Upper lobe of left lung (tissue), 4 donors: ENCODE data around the gene CCP110.

Experiments
- EP300 ChIP-seq, 4 donors: sonication (generic); formaldehyde crosslinking; IDR thresholded peaks; one replicate each; pipeline ENCODE4 v1.5.1; 2017; ENCODE audit warnings: antibody characterized with exemption in 4 of 4, control low read depth in 2 of 4
- POLR2AphosphoS5 ChIP-seq, 2 donors: sonication (generic); formaldehyde crosslinking; IDR thresholded peaks; one replicate each; pipeline ENCODE4 v1.5.1; 2017; ENCODE audit warnings: antibody characterized with exemption in 2 of 2
- TF ChIP-seq, protein P1 (sequence below), 6 experiments: fragments of 450-650 bp in 4 of 6; fragments of 200-600 bp in 2 of 6; sonication (generic) in 2 of 6; IDR thresholded peaks; one replicate each; pipeline ENCODE4 v1.5.1; 2016 to 2019; ENCODE audit warnings: antibody characterized with exemption in 6 of 6

DNA sequence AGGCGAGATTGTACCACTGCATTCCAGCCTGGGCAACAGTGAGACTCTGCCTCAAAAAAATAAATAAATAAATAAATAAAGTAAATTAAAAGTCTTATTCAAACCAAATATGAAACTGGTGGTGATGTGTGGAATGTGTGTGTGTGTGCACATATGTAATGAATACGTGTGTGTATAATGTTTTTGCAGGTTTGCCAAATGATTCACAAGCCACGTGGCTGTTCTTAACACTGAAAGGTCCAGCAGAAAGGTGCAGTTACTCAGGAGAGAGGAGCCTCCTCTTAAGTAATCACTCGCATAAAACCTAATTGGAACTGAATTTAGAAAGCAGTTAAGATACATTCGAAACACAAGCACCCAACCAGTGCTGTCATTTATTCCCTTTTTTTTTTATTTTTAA lies 24.7 kb upstream of the CCP110 start:
- TF ChIP-seq, protein P1, sequence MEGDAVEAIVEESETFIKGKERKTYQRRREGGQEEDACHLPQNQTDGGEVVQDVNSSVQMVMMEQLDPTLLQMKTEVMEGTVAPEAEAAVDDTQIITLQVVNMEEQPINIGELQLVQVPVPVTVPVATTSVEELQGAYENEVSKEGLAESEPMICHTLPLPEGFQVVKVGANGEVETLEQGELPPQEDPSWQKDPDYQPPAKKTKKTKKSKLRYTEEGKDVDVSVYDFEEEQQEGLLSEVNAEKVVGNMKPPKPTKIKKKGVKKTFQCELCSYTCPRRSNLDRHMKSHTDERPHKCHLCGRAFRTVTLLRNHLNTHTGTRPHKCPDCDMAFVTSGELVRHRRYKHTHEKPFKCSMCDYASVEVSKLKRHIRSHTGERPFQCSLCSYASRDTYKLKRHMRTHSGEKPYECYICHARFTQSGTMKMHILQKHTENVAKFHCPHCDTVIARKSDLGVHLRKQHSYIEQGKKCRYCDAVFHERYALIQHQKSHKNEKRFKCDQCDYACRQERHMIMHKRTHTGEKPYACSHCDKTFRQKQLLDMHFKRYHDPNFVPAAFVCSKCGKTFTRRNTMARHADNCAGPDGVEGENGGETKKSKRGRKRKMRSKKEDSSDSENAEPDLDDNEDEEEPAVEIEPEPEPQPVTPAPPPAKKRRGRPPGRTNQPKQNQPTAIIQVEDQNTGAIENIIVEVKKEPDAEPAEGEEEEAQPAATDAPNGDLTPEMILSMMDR (IDR thresholded peaks at IDR 0.05), result no peak
- TF ChIP-seq POLR2AphosphoS5 (IDR thresholded peaks at IDR 0.05) (no peak), EP300 (IDR thresholded peaks at IDR 0.05) (no peak)
